Pancreas (tissue), 10 donors: ENCODE results near the gene HSPA12A. TPM values are rescaled to one million over a fixed set of nuclear protein-coding genes. Genes with fewer than 3 reads are reported as not detected.

Experiments
- ATAC-seq, 4 donors: fragments of 200-7000 bp; cut with Tn5 transposase; one replicate each; pipeline versions ENCODE4 v1.8.0 to v1.9.1; 2020; ENCODE audit warnings: mild to moderate bottlenecking in 4 of 4, moderate library complexity in 4 of 4
- DNase-seq, 6 donors: peaks; one replicate each; pipeline ENCODE4 v3.0.0-alpha.2; 2020
- FAIRE-seq: peaks from 2 replicates; lab custom pipeline; 2012; peaks lifted over from hg19 to GRCh38; lab: Jason Lieb, UNC
- H3K27ac ChIP-seq, 4 donors: fragments of 200-600 bp; sonication (generic); 1 replicate in 3 of 4; 2 replicates in 1 of 4; pipeline versions ENCODE4 v1.5.0 to v1.8.0; 2020
- H3K27me3 ChIP-seq, 4 donors: fragments of 200-600 bp; one replicate each; pipeline ENCODE4 v1.8.0; 2021
- H3K36me3 ChIP-seq, 3 donors: fragments of 200-600 bp; sonication (generic) in 1 of 3; one replicate each; pipeline versions ENCODE4 v1.5.0 to v1.8.0; 2020 to 2021
- H3K4me1 ChIP-seq, 3 donors: fragments of 200-600 bp; one replicate each; pipeline ENCODE4 v1.8.0; 2021
- H3K4me3 ChIP-seq, 4 donors: fragments of 200-600 bp; sonication (generic) in 2 of 4; one replicate each; pipeline versions ENCODE4 v1.5.0 to v1.8.0; 2020 to 2021
- H3K9me3 ChIP-seq, 4 donors: fragments of 200-600 bp; one replicate each; pipeline ENCODE4 v1.8.0; 2021
- WGBS, 2 donors: extraction: QIAGEN DNeasy Blood & Tissue Kit; methylation state at CpG; one replicate each; pipeline ENCODE4 v1.1.7; 2013; 5-methylcytosine and 5-hydroxymethylcytosine counted together
- intact Hi-C, 3 donors: fragments of 100-400 bp; cut with DNase I; formaldehyde crosslinking; loops; one replicate each; pipeline versions ENCODE4 v1.11.1 to v1.14.2; 2022
- polyA plus RNA-seq, 2 donors: library from polyadenylated mRNA; stranded (reverse); fragments of 200-250 nt; gene quantifications; one replicate each; pipeline ENCODE4 v1.2.3, GENCODE V29; 2013
- total RNA-seq, 6 donors: library from RNA; stranded (reverse); fragmentation: NEBNext Ultra II Directional in 4 of 6; extraction: Animal tissue kit (Norgen Biotek cat#: 25700) in 4 of 6; gene quantifications; one replicate each; pipeline versions ENCODE4 v1.2.1 to v1.2.4, GENCODE V29; 2021 to 2023
- TF ChIP-seq, protein P1 (sequence below), 4 donors: fragments of 200-600 bp; sonication (generic) in 3 of 4; IDR thresholded peaks; one replicate each; pipeline versions ENCODE4 v1.5.0 to v1.8.0; 2021; ENCODE audit warnings: antibody characterized with exemption in 4 of 4
- donor health status: healthy with polysubstance abuse.
- donor health status: DM: no; HTN: no; CAD: no; lungs with moderate emphysema.
- donor health status: DM: no; HTN: no; CAD: no.
- donor health status: control.
- donor health status: control.
- donor health status: Bipolar disorder and iron deficiency.
- donor health status: DM: yes; HTN: yes; CAD: no.
- donor health status: DM: no; HTN: no; CAD: no.
- donor health status: DM: no; HTN: no; CAD: no.
- donor health status: DM: yes; HTN: yes; CAD: no.

HSPA12A gene
- total and polyA plus RNA-seq, 8 donors: 2.7 to 8.2 (median 4.0) TPM

DNA sequence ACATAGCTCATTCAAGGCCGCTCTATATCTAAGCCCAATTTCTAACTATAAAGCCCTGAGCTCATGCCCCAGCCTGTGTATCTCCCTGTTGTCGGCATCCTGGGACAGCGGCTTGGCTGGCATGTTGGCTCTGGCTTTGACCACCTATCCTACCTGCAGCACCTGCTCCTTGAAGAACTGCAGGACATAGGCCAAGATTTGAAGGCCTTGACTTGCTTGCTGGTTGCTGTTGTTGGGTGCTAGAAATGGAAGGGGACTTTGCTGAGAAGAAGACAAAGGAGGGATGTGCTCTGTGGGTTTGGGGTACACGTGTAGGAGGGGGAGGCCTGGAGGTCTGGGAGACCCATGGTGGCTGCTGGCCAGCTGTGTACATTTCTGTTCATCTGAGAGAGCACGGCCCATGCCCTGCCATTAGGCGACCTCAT is 110.5 kb downstream of the HSPA12A start:
- Histone ChIP-seq H3K27me3 (no peaks in the 10 kb centered on the region), H3K4me3 (no peak overlapping the region), H3K27ac (peak overlapping the region in 1 of 4 donors; percentile 2), H3K4me1 (peaks cover 0 to 4% (median 0%) of the 10 kb centered on the region in 3 donors), H3K9me3 (no peaks in the 10 kb centered on the region), H3K36me3 (peaks cover 0 to 42% (median 7%) of the 10 kb centered on the region in 3 donors)
- FAIRE-seq: no peak
- peak in 4 of 6 donors; percentile 55 to 78 (median 61) for DNase-seq
- ATAC-seq: peak; percentile 2 to 7 (median 5)
- TF ChIP-seq, protein P1, sequence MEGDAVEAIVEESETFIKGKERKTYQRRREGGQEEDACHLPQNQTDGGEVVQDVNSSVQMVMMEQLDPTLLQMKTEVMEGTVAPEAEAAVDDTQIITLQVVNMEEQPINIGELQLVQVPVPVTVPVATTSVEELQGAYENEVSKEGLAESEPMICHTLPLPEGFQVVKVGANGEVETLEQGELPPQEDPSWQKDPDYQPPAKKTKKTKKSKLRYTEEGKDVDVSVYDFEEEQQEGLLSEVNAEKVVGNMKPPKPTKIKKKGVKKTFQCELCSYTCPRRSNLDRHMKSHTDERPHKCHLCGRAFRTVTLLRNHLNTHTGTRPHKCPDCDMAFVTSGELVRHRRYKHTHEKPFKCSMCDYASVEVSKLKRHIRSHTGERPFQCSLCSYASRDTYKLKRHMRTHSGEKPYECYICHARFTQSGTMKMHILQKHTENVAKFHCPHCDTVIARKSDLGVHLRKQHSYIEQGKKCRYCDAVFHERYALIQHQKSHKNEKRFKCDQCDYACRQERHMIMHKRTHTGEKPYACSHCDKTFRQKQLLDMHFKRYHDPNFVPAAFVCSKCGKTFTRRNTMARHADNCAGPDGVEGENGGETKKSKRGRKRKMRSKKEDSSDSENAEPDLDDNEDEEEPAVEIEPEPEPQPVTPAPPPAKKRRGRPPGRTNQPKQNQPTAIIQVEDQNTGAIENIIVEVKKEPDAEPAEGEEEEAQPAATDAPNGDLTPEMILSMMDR (IDR thresholded peaks at IDR 0.05): no peak
- WGBS, 2 donors: 40 to 44% methylated on average over 6 of the region's 6 CpGs
- intact Hi-C loops: no loop called here

DNA sequence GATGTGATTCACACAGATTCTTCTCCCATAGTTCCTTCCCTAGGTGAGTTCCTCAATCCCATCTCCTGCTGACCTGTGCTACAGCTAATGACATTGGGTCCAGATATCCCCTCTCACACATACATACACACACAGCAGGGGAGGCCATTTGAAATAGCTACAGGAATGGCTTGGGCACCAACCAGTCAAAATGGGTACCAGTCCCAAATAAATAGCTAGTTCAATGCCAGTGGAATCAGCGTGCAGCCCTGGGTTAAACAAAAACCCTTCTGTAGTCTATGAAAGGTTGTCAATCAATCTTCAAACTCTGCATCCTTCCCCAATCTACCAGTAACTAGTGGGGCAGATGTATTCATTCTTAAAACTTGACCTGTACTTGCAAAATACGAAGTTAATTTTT is 112.3 kb downstream of the HSPA12A start:
- DNase-seq: peak in 1 of 6 donors; percentile 33
- intact Hi-C loops: no loop called here
- H3K9me3 ChIP-seq: no peaks in the 10 kb centered on the region
- H3K27ac ChIP-seq: peak overlapping the region in 2 of 4 donors; percentile 21 to 41
- TF ChIP-seq, protein P1 (IDR thresholded peaks at IDR 0.05): no peak
- H3K36me3 ChIP-seq: peaks cover 0 to 48% (median 16%) of the 10 kb centered on the region in 3 donors
- 25 to 37% methylated on average over 2 of the region's 2 CpGs for WGBS, 2 donors
- peak in 1 of 4 donors; percentile 0 for ATAC-seq
- no peaks in the 10 kb centered on the region for H3K4me1 ChIP-seq
- no peak for FAIRE-seq
- peak overlapping the region in 2 of 4 donors; percentile 4 to 18 for H3K4me3 ChIP-seq
- H3K27me3 ChIP-seq: no peaks in the 10 kb centered on the region

DNA sequence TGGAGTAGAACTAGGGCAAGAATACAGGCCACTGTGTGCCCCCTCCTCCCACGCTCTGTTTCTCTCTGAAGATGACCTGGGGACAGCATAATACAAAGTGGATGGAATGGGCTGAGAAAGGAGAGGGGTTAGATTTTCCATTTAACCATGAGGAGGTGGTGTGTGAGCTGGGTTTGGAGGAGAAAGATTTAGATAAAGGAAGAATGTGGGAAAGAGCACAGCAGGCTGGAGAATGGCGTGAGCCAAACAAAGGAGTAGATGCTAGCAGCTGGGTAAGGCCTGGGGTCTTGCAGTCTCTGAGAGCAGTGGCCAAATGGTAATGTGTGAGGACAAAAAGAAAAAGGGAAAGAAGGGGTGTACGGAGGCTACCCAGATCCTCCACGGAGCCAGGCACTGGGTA is 113.0 kb downstream of the HSPA12A start:
- no peak for FAIRE-seq
- H3K9me3 ChIP-seq: no peaks in the 10 kb centered on the region
- peaks cover 0 to 54% (median 16%) of the 10 kb centered on the region in 3 donors for H3K36me3 ChIP-seq
- TF ChIP-seq, protein P1 (IDR thresholded peaks at IDR 0.05): no peak
- peak; percentile 0 to 3 (median 2) for ATAC-seq
- H3K27me3 ChIP-seq: no peaks in the 10 kb centered on the region
- intact Hi-C loops: no loop called here
- H3K4me1 ChIP-seq: no peaks in the 10 kb centered on the region
- H3K4me3 ChIP-seq: peak overlapping the region in 3 of 4 donors; percentile 3 to 18 (median 4)
- DNase-seq: peak in 2 of 6 donors; percentile 36 to 44
- H3K27ac ChIP-seq: peak overlapping the region in 3 of 4 donors; percentile 14 to 41 (median 21)
- 42 to 48% methylated on average over 4 of the region's 4 CpGs for WGBS, 2 donors

DNA sequence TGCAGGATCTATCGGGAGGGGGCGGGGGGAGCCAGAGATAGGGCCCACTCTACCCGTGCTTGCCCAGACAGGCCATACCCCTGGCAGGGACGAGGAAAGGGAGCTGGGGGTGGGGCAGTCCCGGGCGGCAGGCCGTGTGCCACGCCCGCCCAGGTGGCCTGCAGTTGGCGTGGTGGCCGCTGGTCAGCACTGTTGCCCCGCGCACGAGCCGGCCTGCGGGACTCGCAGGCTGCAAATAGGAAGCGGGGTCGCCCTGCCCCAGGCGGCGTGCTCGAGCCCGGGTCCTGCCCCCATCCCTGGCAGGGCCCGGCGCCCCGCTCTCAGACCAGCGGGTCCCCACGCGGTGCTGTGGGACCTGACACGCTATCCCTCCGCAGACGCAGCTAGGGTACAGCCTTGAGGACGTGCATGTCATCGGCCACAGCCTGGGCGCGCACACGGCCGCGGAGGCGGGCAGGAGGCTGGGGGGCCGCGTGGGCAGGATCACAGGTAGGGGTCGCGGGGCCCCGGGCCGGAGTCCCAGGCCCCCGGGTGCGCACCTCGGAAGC is 114.9 kb downstream of the HSPA12A start:
- peak; percentile 72 to 88 (median 76) for DNase-seq
- WGBS, 2 donors: 1 to 2% methylated on average over 40 to 49 of the region's 49 CpGs
- Histone ChIP-seq H3K27ac (peak overlapping the region; percentile 6 to 93 (median 46)), H3K4me3 (peak overlapping the region in 3 of 4 donors; percentile 43 to 77 (median 55)), H3K9me3 (no peaks in the 10 kb centered on the region), H3K36me3 (peaks cover 0 to 70% (median 16%) of the 10 kb centered on the region in 3 donors), H3K27me3 (no peaks in the 10 kb centered on the region), H3K4me1 (no peaks in the 10 kb centered on the region)
- peak; percentile 13 to 55 (median 41) for ATAC-seq
- intact Hi-C loops: no loop called here
- no peak for FAIRE-seq
- TF ChIP-seq, protein P1 (IDR thresholded peaks at IDR 0.05): peak in 3 of 4 donors; percentile 14 to 29 (median 23)

DNA sequence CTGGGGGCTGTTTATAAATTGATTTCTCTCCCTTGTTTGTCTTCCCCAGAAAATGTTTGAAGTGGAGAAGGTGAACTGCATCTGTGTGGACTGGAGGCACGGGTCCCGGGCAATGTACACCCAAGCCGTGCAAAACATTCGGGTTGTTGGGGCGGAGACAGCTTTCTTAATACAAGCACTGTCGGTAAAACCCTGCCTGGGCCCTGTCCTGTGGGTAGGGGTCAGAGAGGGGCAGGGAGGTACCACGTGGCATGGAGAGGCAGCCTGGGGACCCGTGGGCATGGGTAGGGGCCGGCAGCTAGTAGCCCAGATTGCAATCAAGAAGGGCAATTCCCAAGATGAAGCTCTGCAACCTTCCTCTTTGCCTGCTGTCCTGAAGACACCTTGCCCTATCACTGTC is 115.6 kb downstream of the HSPA12A start:
- TF ChIP-seq, protein P1 (IDR thresholded peaks at IDR 0.05): no peak
- Histone ChIP-seq H3K27ac (peak overlapping the region in 3 of 4 donors; percentile 6 to 93 (median 42)), H3K36me3 (peaks cover 0 to 77% (median 16%) of the 10 kb centered on the region in 3 donors), H3K4me3 (peak overlapping the region in 3 of 4 donors; percentile 43 to 77 (median 55)), H3K4me1 (no peaks in the 10 kb centered on the region), H3K9me3 (no peaks in the 10 kb centered on the region), H3K27me3 (no peaks in the 10 kb centered on the region)
- intact Hi-C loops: no loop called here
- FAIRE-seq (no peak), ATAC-seq (peak in 1 of 4 donors; percentile 2), DNase-seq (peak in 4 of 6 donors; percentile 34 to 83 (median 54))
- 26 to 28% methylated on average over 9 of the region's 9 CpGs for WGBS, 2 donors
